Mononuclear cell (primary cell): Measurements from ENCODE around the gene GDF2. TPM values are rescaled to one million over a fixed set of nuclear protein-coding genes. Genes with fewer than 3 reads are reported as not detected.

Source experiments
- H3K27me3 ChIP-seq: 2 replicates; pipeline ENCODE4 v1.6.0; 2011; ENCODE audit warnings: low read length, control low read depth; ENCODE audit not compliant: insufficient read depth
- H3K4me1 ChIP-seq: 2 replicates; pipeline ENCODE4 v1.5.1; 2011; ENCODE audit warnings: mild to moderate bottlenecking, low read length, control low read depth; ENCODE audit not compliant: insufficient read depth
- H3K4me3 ChIP-seq: 2 replicates; pipeline ENCODE4 v1.5.1; 2011; ENCODE audit warnings: mild to moderate bottlenecking, low read length, moderate library complexity
- H3K9me3 ChIP-seq: 2 replicates; pipeline ENCODE4 v1.5.1; 2011; ENCODE audit warnings: low read depth, mild to moderate bottlenecking, control low read depth, low read length
- total RNA-seq: library from RNA; depleted of rRNA; stranded (reverse); fragments of >200 nt; gene quantifications from one replicate; pipeline ENCODE4 v1.2.3, GENCODE V29; 2012

Gene GDF2
- total RNA-seq: not detected

DNA sequence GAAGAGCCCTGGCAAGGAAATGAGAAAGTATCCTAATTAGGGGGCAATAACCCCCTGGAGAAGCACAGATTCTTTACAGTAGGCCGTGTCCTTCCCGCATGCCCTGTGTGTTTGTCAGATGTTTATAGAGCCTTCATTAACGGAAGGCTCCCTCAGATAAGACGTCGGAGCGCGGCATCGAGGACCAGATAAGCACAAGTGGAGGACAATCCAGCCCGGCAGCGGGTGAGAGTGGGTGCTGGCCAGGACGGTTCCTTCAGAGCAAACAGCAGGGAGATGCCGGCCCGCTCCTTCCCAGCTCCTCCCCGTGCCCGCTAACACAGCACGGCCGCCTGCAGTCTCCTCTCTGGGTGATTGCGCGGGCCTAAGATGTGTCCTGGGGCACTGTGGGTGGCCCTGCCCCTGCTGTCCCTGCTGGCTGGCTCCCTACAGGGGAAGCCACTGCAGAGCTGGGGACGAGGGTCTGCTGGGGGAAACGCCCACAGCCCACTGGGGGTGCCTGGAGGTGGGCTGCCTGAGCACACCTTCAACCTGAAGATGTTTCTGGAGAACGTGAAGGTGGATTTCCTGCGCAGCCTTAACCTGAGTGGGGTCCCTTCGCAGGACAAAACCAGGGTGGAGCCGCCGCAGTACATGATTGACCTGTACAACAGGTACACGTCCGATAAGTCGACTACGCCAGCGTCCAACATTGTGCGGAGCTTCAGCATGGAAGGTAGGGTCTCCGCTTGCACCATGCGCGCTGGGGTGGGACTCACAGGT, at the start of gene GDF2:
Gene GDF2 (plus strand): TSS at position 155 of the 762 bp plus-strand sequence. CDS start 215 bp downstream, at position 370.
- H3K4me1 ChIP-seq: no peaks in the 10 kb centered on the region
- no peaks in the 10 kb centered on the region for H3K9me3 ChIP-seq
- no peak within 1 kb of the TSS for H3K4me3 ChIP-seq
- no peaks in the 10 kb centered on the region for H3K27me3 ChIP-seq

DNA sequence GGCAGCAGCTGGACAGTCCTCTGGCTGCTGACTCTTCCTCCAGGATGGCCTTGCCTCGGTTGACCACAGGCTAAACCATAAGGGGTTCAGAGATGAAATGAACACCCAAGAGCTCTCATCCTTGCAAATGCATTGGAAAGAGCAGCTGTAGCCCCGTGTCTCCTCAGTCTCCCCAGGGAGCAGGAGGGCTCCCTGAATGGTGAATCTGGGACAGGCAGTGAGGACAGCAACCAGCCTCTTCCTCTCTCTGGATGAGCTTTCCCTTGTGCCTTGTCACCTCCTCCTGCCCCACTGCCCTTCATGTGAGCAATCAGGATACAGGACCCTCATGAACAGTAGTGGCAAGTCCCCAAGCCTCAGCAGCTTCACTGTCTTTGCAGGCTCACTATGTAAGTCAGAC, 46.2 kb upstream of the GDF2 start:
- Histone ChIP-seq H3K9me3 (no peaks in the 10 kb centered on the region), H3K4me1 (peaks cover 18% of the 10 kb centered on the region), H3K4me3 (no peak overlapping the region)

DNA sequence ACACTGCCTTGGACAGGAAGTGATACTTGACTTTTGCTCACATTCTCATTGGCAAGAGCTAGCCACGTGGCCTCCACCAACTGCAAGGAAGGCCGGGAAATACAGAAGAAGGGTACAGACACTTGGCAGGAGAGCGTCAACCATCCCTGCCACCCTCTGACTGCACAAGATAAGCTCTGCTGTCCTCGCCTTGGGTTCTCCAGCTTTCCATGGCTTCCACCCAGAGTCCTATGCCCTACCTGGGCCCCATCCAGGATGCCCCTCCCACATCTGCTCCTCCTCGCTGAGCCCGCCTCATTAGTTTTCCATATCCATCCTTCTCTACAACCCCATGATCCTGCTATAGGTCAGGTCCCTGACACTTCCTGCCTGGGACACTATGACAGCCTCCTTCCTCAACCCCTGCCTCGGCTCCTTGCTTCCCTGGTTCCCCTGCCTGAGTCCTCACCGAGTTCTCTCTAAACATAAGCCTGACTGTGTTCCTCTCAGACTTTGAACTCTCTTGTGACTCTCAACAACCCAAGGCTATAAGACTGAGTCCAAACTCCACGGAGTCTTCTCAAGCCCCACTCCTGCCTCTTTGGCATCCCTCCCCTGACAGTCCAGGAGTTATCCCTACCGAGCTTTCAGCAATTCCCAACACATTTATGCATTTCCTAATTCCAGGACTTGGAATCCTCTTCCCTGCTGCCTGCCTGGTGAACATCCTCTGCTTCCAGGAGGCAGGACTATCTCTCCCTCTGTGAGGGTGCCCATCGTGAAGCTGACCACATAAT, 45.5 kb upstream of the GDF2 start:
- peaks cover 18% of the 10 kb centered on the region for H3K4me1 ChIP-seq
- no peaks in the 10 kb centered on the region for H3K27me3 ChIP-seq
- H3K4me3 ChIP-seq: no peak overlapping the region
- H3K9me3 ChIP-seq: no peaks in the 10 kb centered on the region

More for the DNA sequence above, 46.2 kb upstream of the GDF2 start:
- no peaks in the 10 kb centered on the region for H3K27me3 ChIP-seq

DNA sequence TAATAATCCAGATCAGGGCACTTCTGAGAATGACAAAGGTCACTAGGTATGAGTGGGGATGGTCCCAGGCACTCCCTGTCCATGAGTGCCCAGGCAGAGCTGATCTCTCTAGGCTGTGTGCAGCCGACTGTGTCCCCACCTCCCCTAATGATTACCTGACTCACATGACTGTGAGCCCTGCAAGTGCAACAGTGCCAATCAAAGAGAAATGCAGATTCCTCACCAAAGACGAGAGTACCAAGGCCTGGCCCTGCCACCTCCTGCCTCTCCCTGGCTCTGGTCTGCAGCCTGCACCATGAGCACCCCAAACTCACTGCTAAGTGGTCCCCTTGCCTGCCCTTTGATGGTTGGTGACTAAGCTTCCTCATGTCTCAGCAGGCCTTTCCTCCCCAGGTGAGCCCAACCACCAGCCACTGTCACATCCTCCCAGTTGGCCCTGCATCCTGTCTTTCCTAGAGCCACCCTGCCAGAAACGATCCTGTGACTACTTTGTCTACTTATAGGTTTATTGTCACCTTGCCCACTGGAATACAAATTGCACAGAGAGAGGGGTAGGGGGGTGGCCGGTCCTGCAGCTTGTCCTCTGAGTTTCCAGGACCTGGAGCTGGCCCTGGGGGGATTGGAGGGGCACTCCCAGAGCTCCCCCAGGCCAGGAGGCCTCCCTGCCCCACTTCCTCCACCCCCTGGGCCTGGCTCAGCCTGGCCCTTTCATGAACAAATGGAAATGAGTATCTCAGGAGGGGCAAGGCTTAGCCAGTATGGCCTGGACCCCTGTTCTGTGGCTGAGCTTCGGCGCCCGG, 44.7 kb upstream of the GDF2 start:
- no peak overlapping the region for H3K4me3 ChIP-seq
- peaks cover 18% of the 10 kb centered on the region for H3K4me1 ChIP-seq
- H3K27me3 ChIP-seq: no peaks in the 10 kb centered on the region
- H3K9me3 ChIP-seq: no peaks in the 10 kb centered on the region

DNA sequence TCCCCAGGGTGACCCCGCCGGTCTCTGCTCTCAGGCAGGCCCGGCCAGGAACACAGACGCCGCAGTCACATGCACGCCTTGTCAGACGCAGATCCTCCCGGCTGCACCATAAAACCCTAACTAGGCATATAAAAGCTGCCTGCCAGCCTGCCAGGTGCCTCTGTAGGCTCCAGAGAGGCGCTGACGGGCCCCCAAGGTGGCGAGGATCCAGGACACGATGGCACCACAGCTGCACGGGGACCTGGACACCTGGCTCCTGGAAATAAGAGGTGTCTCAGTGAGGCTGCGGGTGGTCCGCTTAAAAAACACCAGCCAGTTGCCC, 44.1 kb upstream of the GDF2 start:
- Histone ChIP-seq H3K4me1 (peaks cover 18% of the 10 kb centered on the region), H3K4me3 (no peak overlapping the region), H3K9me3 (no peaks in the 10 kb centered on the region), H3K27me3 (no peaks in the 10 kb centered on the region)

DNA sequence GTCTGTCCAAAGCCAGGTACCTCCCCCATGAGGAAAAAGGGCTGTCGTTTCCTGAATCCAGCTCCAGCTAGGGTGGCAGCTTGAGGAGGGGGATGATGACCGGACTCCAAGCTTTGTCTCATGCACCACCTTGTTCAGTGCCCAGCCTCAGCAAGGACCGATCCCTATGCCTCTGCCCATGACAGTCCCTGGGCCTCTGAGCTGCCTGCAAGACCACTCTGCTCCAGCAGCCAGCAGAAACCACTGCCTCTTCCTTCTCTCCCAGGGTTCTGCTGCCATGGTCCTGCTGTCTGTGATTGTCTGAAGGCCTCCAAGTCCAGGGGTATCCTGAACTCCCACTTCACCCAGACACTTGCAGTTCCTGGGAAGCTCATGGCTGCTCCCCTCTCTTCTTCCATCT, 43.5 kb upstream of the GDF2 start:
- H3K4me3 ChIP-seq: no peak overlapping the region
- peaks cover 18% of the 10 kb centered on the region for H3K4me1 ChIP-seq
- H3K27me3 ChIP-seq: no peaks in the 10 kb centered on the region
- no peaks in the 10 kb centered on the region for H3K9me3 ChIP-seq

DNA sequence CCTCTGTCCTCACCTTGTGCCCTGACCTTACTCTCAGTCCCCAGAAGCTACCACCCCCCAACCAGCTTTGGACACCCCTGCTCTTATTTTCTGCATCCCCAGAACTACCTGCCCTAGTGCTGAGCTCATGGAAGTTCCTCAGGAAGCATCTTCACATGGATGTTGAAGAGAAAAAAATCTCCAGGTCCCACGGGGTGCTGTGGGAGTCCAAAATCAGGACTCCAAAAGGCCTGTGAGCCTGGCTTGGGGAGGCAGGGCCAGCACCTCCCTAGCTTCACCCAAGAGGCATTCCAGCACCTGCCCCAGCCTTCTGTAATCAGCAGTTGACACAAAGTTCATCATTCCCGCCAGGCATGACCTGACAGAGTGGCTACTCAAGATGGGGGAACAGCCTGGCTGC, 43.0 kb upstream of the GDF2 start:
- Histone ChIP-seq H3K27me3 (no peaks in the 10 kb centered on the region), H3K9me3 (no peaks in the 10 kb centered on the region), H3K4me1 (peaks cover 18% of the 10 kb centered on the region), H3K4me3 (no peak overlapping the region)

DNA sequence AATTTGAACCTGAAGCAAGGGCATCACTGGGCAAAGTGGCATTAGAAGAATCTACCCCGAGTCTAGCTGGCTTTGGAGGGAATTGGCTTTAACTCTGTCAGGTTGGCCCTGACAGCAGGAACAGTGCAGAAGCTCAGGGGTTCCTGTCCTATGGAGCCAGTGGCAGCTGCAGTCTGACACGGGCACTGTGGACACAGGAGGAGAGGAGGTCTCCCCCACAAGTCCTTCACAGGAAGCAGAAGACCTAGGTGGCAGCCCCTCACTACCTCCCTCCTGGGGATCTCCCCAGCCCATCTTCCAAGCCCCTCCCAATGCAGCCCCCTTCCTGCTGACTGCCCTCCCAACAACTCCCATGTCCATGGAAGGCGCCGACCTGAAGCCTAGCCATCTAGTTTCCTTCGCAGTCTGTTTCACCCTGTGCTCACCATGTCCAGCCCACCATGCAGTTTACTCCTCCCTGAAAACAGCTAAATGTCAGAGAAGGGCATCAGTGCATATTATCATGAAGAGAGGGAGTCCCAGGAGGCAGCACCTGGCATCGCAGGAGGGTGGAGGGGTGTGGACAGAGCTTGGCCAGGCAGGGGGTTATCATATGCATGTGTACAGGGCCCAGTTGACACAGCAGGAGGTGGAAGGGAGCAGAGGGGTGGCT, 40.1 kb upstream of the GDF2 start:
- Histone ChIP-seq H3K27me3 (no peaks in the 10 kb centered on the region), H3K4me1 (peaks cover 29% of the 10 kb centered on the region), H3K4me3 (no peak overlapping the region), H3K9me3 (no peaks in the 10 kb centered on the region)

DNA sequence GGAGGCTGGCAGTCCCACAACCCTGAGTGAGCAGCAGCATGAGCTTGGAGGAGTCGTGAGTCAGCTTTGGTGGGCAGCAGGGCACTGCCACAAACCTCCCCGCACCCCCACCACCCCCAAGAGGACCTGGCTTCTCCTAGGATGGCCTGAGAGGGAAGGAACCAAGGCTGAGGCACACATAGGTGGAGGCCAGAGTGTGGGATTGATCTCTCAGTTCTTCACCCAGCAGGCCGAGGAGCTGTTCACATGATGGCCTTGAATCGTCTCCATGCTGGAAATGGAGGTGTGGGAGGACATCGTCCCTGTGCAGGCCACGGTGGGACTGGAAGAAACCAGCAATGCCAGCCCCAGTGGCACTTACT, 39.6 kb upstream of the GDF2 start:
- no peak overlapping the region for H3K4me3 ChIP-seq
- H3K27me3 ChIP-seq: no peaks in the 10 kb centered on the region
- peaks cover 25% of the 10 kb centered on the region for H3K4me1 ChIP-seq
- H3K9me3 ChIP-seq: no peaks in the 10 kb centered on the region

DNA sequence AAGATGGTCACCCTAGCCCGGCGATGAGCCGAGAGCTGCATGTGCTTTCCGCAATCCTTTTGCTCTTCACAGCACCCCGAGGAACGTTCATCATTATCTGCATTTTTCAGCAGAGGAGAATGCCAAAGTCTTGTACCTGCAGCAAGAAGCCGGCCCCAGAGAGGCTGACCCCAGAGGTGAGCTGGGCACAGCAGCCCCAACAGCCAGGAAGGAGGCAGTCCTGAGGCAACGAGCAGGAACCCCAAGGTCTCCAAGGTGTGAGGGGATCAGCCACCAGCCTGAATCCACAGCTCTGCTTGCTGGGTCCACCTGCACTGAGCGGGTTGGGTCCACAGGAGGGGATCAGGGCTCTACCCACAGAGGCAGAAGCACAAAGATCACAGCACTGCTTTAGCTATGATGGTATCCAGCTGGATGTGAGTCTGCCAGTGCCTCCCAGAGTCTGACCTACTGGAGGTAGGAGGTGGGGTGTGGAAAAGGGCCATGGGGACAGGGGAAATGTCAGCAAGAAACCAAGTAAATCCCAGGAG, 39.1 kb upstream of the GDF2 start:
- Histone ChIP-seq H3K4me1 (peaks cover 20% of the 10 kb centered on the region), H3K9me3 (no peaks in the 10 kb centered on the region), H3K27me3 (no peaks in the 10 kb centered on the region), H3K4me3 (no peak overlapping the region)

DNA sequence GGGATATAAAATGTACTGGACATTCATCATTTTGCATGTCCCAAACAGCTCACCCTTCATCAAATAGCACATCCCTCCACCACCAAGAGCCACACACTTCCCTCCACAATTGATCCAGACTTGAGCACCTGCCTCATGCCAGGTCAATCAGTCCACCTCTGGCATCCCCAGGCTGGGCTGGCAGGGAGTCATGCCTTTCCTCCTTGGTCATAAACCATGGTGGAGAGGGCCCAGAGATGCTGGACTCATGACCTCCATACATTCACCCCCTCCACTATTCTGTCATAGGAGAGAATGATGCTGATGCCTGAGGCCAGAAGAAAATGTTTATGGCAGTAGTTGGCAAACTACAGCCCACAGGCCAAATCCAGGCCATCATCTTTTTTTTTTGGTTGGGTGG, 38.4 kb upstream of the GDF2 start:
- H3K4me1 ChIP-seq: peaks cover 19% of the 10 kb centered on the region
- H3K4me3 ChIP-seq: no peak overlapping the region
- no peaks in the 10 kb centered on the region for H3K27me3 ChIP-seq
- no peaks in the 10 kb centered on the region for H3K9me3 ChIP-seq

DNA sequence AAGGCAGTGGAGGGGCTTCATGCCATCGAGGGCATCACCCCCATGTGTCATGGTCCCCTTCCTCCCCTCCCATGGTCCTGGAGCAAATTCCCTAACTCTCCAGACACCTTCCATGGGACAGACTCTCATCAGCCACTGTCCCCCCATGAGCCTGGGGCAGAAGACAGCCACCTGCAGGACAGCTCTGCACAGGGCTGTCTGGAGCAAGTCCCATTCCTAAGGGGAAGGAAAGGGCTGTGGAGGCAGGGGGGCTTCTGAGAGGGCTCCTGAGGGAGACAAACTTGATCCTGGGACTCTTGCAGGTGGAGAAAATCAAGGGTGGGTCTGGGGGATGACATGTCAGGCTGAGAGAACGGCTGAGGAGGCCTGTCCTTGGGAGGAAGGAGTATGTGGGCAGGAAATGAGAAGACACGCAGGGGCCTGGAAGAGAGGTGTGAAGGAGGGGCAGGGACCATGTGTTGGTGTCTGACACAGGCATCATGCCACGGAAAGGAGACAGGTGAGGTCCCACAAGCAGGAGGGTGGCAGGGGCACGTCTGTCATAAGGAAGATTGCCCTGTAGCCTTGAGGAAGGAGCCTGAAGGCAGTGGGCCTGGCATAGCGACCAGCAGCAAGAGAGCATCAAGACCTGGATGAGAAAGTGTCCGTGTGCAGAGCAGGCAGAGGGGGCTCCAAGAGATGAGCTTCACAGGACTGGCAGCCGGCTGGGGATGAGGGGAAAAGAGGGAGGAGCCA, 36.7 kb upstream of the GDF2 start:
- peaks cover 19% of the 10 kb centered on the region for H3K4me1 ChIP-seq
- H3K4me3 ChIP-seq: no peak overlapping the region
- no peaks in the 10 kb centered on the region for H3K9me3 ChIP-seq
- no peaks in the 10 kb centered on the region for H3K27me3 ChIP-seq

DNA sequence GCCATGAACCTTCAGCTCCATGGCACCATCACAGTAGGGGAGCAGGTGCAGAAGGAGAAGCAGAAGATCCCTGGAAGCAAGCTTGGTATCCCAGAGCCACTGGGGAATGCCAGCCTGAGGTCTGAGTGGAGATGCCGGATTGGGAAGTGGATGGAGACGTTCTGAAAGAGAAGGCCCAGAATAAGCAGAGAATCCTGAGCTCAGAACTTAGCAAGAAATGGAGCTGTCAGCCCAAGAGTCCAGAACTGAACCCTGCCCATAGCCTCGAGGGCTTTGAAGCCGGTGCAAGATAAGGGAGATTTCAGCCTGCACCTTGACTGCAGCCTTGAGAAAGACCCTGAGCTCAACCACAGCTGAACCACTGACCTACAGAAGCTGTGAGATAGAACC, 36.1 kb upstream of the GDF2 start:
- no peaks in the 10 kb centered on the region for H3K27me3 ChIP-seq
- no peak overlapping the region for H3K4me3 ChIP-seq
- no peaks in the 10 kb centered on the region for H3K9me3 ChIP-seq
- peaks cover 19% of the 10 kb centered on the region for H3K4me1 ChIP-seq

DNA sequence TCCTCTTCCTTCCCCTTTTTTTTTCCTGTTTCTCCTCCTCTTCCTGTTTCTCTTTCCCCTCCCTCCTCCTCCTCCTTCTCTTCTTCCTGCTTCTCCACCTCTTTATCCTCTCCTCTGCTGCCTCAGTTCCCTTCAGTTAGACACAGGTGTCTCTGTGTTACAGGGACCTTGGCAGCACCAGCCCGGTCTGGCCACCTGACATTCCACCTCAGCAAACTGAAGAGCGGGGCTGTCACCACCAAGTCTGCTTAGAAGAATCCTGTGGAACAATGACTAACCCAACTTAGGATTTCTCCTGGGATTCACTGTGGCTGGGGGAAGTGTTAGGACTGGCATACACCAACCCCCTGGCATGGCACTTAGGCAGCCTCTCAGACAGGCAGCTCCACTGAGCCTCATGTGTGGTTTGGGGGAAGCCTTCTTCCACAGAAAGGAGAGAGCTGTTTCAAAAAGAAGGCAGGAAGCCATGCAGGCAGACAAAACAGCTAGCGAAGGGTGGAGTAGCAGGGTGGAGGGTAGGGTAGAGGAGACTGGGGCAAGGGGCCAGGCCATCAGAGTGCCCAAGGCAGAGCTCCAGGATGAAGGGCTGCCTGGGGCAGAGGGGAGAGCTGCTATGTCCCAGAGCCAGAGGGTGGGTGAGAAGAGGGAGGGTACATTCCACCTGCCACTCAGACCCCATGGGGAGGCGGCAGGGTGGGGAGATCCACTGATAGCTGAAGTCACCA, 35.5 kb upstream of the GDF2 start:
- Histone ChIP-seq H3K9me3 (no peaks in the 10 kb centered on the region), H3K27me3 (no peaks in the 10 kb centered on the region), H3K4me1 (peaks cover 19% of the 10 kb centered on the region), H3K4me3 (no peak overlapping the region)
